Ramos (cell line): ENCODE data around the gene PTGER1.
"Not testable (repeated sequence)": the region's sequence is repeated elsewhere in the genome, so short reads cannot be mapped to it uniquely, and the experiment has no call there.

Experiments
- in situ Hi-C: fragments of 300-500 bp; cut with MboI; formaldehyde crosslinking; loops from one replicate; pipeline ENCODE4 v1.14.3; 2022; ENCODE audit warnings: low sequenced_read_pairs; ENCODE audit not compliant: unreplicated experiment

The PTGER1 gene

GRCh38 chr19:14475251-14476073, at the start of gene PTGER1:
Gene PTGER1 (minus strand): TSS chr19:14475354. CDS start chr19:14474320, 1,034 bp downstream.
- in situ Hi-C loops: loop anchor here (5.0 kb wide), 1 partner anchor 48 kb away; no protein-coding TSS in a partner anchor

- in situ Hi-C loops: no loop called here
These were observed 45.4 kb upstream of the PTGER1 start for GRCh38 chr19:14520543-14520942.

GRCh38 chr19:14519860-14520407, 44.8 kb upstream of the PTGER1 start:
- in situ Hi-C loops: no loop called here

GRCh38 chr19:14519245-14519859, 44.2 kb upstream of the PTGER1 start:
- in situ Hi-C loops: no loop called here

GRCh38 chr19:14517840-14518505, 42.8 kb upstream of the PTGER1 start, which contains the start of gene DNAJB1:
Gene DNAJB1 (minus strand): TSS chr19:14518397. CDS start chr19:14518349, 48 bp downstream.
- in situ Hi-C loops: no loop called here

- in situ Hi-C loops: no loop called here
These were observed 42.3 kb upstream of the PTGER1 start for GRCh38 chr19:14517446-14517839.

GRCh38 chr19:14516746-14517438, 41.7 kb upstream of the PTGER1 start:
- in situ Hi-C loops: no loop called here

- in situ Hi-C loops: no loop called here
These were observed 40.9 kb upstream of the PTGER1 start for GRCh38 chr19:14516048-14516534.

- in situ Hi-C loops: no loop called here
These were observed 40.4 kb upstream of the PTGER1 start for GRCh38 chr19:14515501-14516047.

- in situ Hi-C loops: no loop called here
These were observed 39.2 kb upstream of the PTGER1 start for GRCh38 chr19:14514215-14514863.

GRCh38 chr19:14512406-14512961, 37.3 kb upstream of the PTGER1 start:
- in situ Hi-C loops: no loop called here

GRCh38 chr19:14511229-14511593, 36.1 kb upstream of the PTGER1 start:
- in situ Hi-C loops: no loop called here

GRCh38 chr19:14510311-14511228, 35.4 kb upstream of the PTGER1 start:
- in situ Hi-C loops: no loop called here

GRCh38 chr19:14507704-14508542, 32.8 kb upstream of the PTGER1 start:
- in situ Hi-C loops: no loop called here

- in situ Hi-C loops: no loop called here
These were observed 30.5 kb upstream of the PTGER1 start for GRCh38 chr19:14505488-14506239.

- in situ Hi-C loops: not testable (repeated sequence)
These were observed 29.4 kb upstream of the PTGER1 start for GRCh38 chr19:14504575-14504974.
